ENCODE data around the gene HYCC1.
"Not testable (repeated sequence)": the region's sequence is repeated elsewhere in the genome, so short reads cannot be mapped to it uniquely, and the experiment has no call there.

GRCh38 chr7:23035542-23036371, 21.8 kb upstream of the HYCC1 start:
- not testable (repeated sequence) for TF ChIP-seq CTCF, POLR2A (IDR thresholded peaks at IDR 0.05)

All from lower leg skin (tissue), 3 donors.